KOPT-K1 (cell line): ENCODE measurements around the gene TEX14.
"Not testable (repeated sequence)": the region's sequence is repeated elsewhere in the genome, so short reads cannot be mapped to it uniquely, and the experiment has no call there.

Experiments
- H3K27ac ChIP-seq: fragments of 200-600 bp; sonication (generic); 2 replicates; pipeline ENCODE4 v1.5.1; 2016; ENCODE audit warnings: antibody characterized with exemption, mild to moderate bottlenecking, low read depth, low read length; ENCODE audit not compliant: poor library complexity, severe bottlenecking
- H3K36me3 ChIP-seq: fragments of 200-600 bp; sonication (generic); 2 replicates; pipeline ENCODE4 v1.5.1; 2017; ENCODE audit warnings: antibody characterized with exemption, mild to moderate bottlenecking, low read length, moderate library complexity; ENCODE audit not compliant: insufficient read depth
- H3K9me3 ChIP-seq: fragments of 200-600 bp; sonication (generic); 2 replicates; pipeline ENCODE4 v1.5.1; 2017; ENCODE audit warnings: antibody characterized with exemption, low read length, mild to moderate bottlenecking; ENCODE audit not compliant: insufficient read depth, poor library complexity, severe bottlenecking

Gene TEX14

DNA sequence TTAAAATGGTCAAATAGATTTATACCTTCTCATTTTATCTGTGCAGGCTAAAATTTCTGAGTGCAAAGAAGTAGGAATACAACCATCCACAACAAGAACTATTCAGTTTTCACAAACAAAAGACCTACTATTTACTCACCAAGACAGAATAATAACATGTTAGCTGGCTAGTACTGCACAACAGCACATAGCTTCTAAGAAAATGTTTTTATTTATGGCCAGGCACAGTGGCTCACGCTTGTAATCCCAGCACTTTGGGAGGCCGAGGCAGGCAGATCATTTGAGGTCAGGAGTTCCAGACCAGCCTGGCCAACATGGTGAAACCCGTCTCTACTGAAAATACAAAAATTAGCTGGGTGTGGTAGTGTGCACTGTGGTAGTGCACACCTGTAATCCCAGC, 136.7 kb downstream of the TEX14 start:
- not testable (repeated sequence) for H3K9me3 ChIP-seq, H3K36me3 ChIP-seq, H3K27ac ChIP-seq

- Histone ChIP-seq H3K9me3 (no peaks in the 10 kb centered on the region), H3K36me3 (no peaks in the 10 kb centered on the region), H3K27ac (no peak overlapping the region)
These were observed 150.6 kb downstream of the TEX14 start for GRCh38 chr17:58541249-58541648.

DNA sequence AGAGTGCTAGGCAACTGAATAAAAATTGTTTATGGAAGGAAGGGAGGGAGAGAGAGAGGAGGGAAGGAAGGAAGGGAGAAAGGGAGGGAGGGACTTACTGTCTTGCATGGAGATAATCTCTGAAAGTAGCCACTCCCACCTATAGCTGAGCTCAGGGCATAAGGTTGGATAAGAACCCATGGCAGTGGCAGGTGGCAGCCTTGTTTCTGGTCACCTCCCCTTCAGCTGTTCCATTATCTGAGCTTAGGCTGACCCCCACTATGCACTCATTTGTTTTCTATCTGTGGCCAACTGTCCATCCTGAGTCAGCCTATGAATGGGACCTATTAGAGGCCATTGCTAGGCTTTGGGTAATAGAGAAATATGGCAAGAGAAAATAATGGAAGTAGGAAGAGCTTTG, 152.1 kb downstream of the TEX14 start:
- no peaks in the 10 kb centered on the region for H3K9me3 ChIP-seq
- H3K27ac ChIP-seq, result no peak overlapping the region
- H3K36me3 ChIP-seq, result no peaks in the 10 kb centered on the region

GRCh38 chr17:58538811-58539409, 152.9 kb downstream of the TEX14 start:
- H3K36me3 ChIP-seq, result no peaks in the 10 kb centered on the region
- H3K27ac ChIP-seq, result no peak overlapping the region
- no peaks in the 10 kb centered on the region for H3K9me3 ChIP-seq

- Histone ChIP-seq H3K27ac (no peak overlapping the region), H3K36me3 (no peaks in the 10 kb centered on the region), H3K9me3 (no peaks in the 10 kb centered on the region)
These were observed 154.6 kb downstream of the TEX14 start for GRCh38 chr17:58537266-58537665.

GRCh38 chr17:58536542-58536941, 155.3 kb downstream of the TEX14 start:
- no peak overlapping the region for H3K27ac ChIP-seq
- H3K36me3 ChIP-seq, result no peaks in the 10 kb centered on the region
- H3K9me3 ChIP-seq, result no peaks in the 10 kb centered on the region

DNA sequence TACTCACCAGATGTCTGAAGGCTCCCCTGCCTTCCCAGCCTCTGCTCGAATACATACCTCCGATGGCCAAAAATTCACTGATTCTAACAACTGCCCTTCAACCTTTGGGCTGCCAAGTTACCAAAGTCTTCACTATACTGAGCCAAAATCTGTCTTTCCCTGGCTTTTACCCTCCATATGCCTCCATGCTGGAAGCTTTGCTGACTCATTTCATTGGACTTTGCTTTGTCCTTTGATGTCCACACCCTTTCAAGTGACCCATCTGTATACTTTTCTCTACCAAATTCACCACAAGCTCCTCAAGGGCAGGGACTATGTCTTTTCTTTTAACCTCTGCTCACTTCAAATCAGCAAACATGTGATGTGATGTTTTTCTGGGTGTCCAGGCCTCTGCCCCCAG, 156.4 kb downstream of the TEX14 start:
- H3K27ac ChIP-seq, result no peak overlapping the region
- H3K36me3 ChIP-seq, result no peaks in the 10 kb centered on the region
- H3K9me3 ChIP-seq, result no peaks in the 10 kb centered on the region

- no peaks in the 10 kb centered on the region for H3K9me3 ChIP-seq
- no peak overlapping the region for H3K27ac ChIP-seq
- H3K36me3 ChIP-seq, result no peaks in the 10 kb centered on the region
These were observed 156.9 kb downstream of the TEX14 start for GRCh38 chr17:58534901-58535421.

DNA sequence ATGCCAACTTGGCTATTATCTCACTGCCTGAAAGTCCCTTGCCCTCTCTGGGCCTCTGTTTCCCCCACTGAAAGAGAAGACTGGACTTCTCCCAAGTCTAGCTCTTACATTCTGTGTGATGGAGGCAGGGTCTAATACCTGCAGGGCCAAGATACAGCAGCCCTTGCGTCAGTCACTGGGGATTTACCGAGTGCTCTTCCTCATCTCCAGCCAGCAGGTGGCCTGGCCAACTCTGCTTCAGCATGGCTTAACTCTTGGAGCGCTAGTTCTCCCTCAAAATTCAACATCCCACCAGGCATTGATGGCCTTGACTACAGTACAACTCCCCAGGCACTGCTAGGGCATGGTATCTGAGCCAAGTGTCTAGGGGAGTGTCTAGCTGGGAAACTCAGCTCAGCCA, 157.5 kb downstream of the TEX14 start:
- no peaks in the 10 kb centered on the region for H3K36me3 ChIP-seq
- no peak overlapping the region for H3K27ac ChIP-seq
- H3K9me3 ChIP-seq, result no peaks in the 10 kb centered on the region

GRCh38 chr17:58533616-58534188, 158.1 kb downstream of the TEX14 start:
- Histone ChIP-seq H3K27ac (no peak overlapping the region), H3K36me3 (no peaks in the 10 kb centered on the region), H3K9me3 (no peaks in the 10 kb centered on the region)

GRCh38 chr17:58532555-58532951, 159.3 kb downstream of the TEX14 start:
- Histone ChIP-seq H3K36me3 (no peaks in the 10 kb centered on the region), H3K9me3 (no peaks in the 10 kb centered on the region), H3K27ac (no peak overlapping the region)

GRCh38 chr17:58531661-58532554, 159.9 kb downstream of the TEX14 start:
- H3K27ac ChIP-seq, result no peak overlapping the region
- no peaks in the 10 kb centered on the region for H3K9me3 ChIP-seq
- no peaks in the 10 kb centered on the region for H3K36me3 ChIP-seq

DNA sequence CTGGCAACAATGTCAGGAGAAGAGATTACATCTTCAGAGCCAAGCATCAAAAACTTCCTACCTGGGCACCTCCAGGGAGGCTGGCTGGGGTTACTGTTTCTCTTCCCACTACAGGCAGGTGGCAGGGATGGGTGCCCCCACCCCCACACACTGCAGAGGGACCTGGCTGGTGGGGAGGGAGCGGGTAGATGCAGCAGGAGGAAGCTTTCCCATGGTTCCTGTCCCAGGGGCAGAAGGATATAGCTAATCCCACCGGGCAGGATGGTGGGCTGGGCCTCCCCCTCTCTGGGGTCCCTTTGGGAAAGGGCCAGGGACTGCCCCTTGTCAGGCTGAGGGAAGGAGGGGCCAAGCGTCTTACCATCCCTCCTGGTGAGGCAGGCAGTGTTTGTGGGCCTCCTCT, 160.7 kb downstream of the TEX14 start:
- H3K9me3 ChIP-seq, result no peaks in the 10 kb centered on the region
- H3K27ac ChIP-seq, result no peak overlapping the region
- H3K36me3 ChIP-seq, result no peaks in the 10 kb centered on the region

DNA sequence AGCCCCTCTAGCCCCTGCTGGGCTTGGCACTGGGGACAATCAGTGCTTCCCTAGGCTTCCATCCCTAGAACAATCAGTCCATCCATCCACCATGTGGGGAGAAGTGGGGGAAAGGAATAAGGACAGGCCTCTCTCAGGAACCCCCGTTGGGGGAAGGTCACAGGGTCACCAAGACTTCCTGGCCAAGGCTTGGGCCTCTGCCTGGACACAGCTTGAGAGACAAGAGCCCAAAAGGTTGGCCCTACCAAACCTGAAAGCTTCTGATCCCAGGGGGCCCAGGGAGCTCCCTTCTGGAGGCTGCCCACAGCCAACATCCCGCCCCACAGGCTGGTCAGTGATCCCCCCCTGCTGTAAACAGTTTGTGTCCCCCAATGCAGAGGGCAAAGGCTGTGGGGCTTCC, 161.2 kb downstream of the TEX14 start:
- H3K27ac ChIP-seq, result no peak overlapping the region
- no peaks in the 10 kb centered on the region for H3K9me3 ChIP-seq
- no peaks in the 10 kb centered on the region for H3K36me3 ChIP-seq

GRCh38 chr17:58529275-58529674, 162.6 kb downstream of the TEX14 start:
- Histone ChIP-seq H3K36me3 (no peaks in the 10 kb centered on the region), H3K9me3 (no peaks in the 10 kb centered on the region), H3K27ac (no peak overlapping the region)
